Measurements from ENCODE around the gene CXCL14. TPM values are rescaled to one million over a fixed set of nuclear protein-coding genes. Genes with fewer than 3 reads are reported as not detected.

The CXCL14 gene
- not detected for total RNA-seq

DNA sequence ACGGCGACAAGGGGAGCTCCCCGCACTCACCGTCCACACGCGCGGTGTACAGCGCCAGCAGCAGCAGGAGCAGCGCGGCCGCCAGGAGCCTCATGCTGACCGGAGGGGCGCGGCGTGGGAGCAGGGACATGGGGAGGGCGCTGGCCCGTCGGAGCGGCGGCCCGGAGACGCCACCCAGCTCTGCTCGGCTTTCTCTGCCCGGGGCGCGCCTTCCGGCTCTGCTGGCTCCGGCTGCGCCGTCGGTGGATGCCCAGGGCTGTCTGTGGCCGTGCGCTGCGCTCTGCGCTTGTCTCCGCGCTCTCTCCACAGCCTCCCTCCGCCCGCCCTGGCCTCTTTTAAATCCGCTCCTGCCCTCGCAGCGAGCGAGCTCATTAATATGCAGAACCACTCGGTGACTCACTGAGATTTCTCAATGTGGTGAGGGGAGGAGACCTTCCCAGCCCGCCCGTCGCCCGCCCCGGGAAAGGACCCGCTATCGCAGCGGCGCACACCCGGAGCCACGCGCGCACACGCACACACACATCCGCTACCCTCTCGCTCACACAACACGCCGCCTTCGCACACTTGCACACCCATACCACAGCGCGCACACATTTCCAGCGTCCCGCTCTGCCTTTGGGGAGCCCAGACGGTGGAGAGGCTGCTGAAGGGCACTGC is at the start of gene CXCL14:
Gene CXCL14, minus strand, starts transcription at position 307 of the 657 bp plus-strand sequence. Its CDS starts 213 bp downstream, at position 94.
- peak; percentile 18 for DNase-seq
- POLR2A ChIA-PET, result no interaction called here
- H3K4me3 Mint-ChIP-seq, result no peak within 1 kb of the TSS
- H3K27ac Mint-ChIP-seq, result no peak within 1 kb of the TSS
- no peaks in the 10 kb centered on the region for H3K36me3 Mint-ChIP-seq
- H3K9me3 Mint-ChIP-seq, result no peaks in the 10 kb centered on the region
- intact Hi-C loops (cut with micrococcal nuclease), result no loop called here
- H3K4me1 Mint-ChIP-seq (ENCODE audit: low read depth), result no peaks in the 10 kb centered on the region
- H3K27me3 Mint-ChIP-seq, result peaks cover 40% of the 10 kb centered on the region
- CTCF ChIA-PET, result interaction anchor here (1.0 to 5.9 kb wide), 2 partner anchors 13 to 113 kb away, joined by 5 to 43 read pairs; no protein-coding TSS in a partner anchor

DNA sequence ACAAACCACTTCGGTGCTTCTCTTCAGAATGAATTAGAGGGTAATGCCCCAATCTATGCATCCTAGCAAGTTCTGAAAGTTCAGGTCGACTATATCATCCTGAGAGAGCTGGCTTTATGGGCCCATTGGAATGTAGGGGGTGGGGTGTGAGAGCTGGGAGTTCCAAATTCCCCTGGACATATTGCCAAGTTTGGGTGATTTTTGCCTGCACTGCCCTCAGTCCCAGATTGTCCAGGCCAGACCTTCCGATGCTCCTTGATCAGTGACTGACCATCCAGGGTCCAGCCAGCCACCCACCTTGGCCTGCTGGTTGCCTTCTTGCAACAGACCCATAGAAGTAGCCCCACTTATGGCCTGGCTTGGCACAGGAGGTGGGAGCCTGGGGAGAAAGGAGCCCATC is 47.8 kb upstream of the CXCL14 start:
- H3K4me3 Mint-ChIP-seq, result no peak overlapping the region
- ChIA-PET POLR2A (no interaction called here), CTCF (no interaction called here)
- no peak overlapping the region for H3K27ac Mint-ChIP-seq
- H3K27me3 Mint-ChIP-seq, result no peaks in the 10 kb centered on the region
- no peak for DNase-seq
- no peaks in the 10 kb centered on the region for H3K4me1 Mint-ChIP-seq (ENCODE audit: low read depth)
- no peaks in the 10 kb centered on the region for H3K9me3 Mint-ChIP-seq
- intact Hi-C loops (cut with micrococcal nuclease), result no loop called here
- H3K36me3 Mint-ChIP-seq, result no peaks in the 10 kb centered on the region

- H3K27ac Mint-ChIP-seq, result no peak overlapping the region
- POLR2A ChIA-PET, result no interaction called here
- CTCF ChIA-PET, result no interaction called here
Observed at GRCh38 chr5:135625961-135626360, 47.2 kb upstream of the CXCL14 start.

DNA sequence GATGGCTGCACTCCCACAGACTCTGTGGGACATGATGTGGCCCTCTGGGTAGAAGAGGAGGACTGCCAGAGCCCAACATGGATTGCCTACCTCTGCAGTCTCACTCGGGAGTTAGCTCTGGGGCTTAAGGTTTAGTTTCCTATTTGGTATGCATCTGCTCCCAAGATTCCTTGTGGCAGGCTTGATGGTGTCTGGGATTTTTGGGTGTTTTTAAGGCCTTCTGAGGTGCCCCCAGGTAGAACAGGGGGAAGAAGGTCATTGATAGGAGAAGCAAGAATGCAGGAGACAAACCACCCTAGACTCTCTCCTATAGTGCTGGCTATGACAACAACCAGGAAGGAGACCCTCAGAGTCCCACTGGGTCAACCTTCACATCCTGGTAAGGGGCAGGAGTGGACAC is 46.7 kb upstream of the CXCL14 start:
- no peak overlapping the region for H3K4me3 Mint-ChIP-seq
- H3K4me1 Mint-ChIP-seq (ENCODE audit: low read depth), result no peaks in the 10 kb centered on the region
- no peaks in the 10 kb centered on the region for H3K27me3 Mint-ChIP-seq
- CTCF ChIA-PET, result no interaction called here
- H3K36me3 Mint-ChIP-seq, result no peaks in the 10 kb centered on the region
- DNase-seq, result no peak
- intact Hi-C loops (cut with micrococcal nuclease), result no loop called here
- POLR2A ChIA-PET, result no interaction called here
- no peak overlapping the region for H3K27ac Mint-ChIP-seq
- no peaks in the 10 kb centered on the region for H3K9me3 Mint-ChIP-seq

More at GRCh38 chr5:135625961-135626360, 47.2 kb upstream of the CXCL14 start:
- Mint-ChIP-seq H3K4me3 (no peak overlapping the region), H3K9me3 (no peaks in the 10 kb centered on the region), H3K4me1 (ENCODE audit: low read depth) (no peaks in the 10 kb centered on the region), H3K36me3 (no peaks in the 10 kb centered on the region), H3K27me3 (no peaks in the 10 kb centered on the region)
- DNase-seq, result no peak
- intact Hi-C loops (cut with micrococcal nuclease), result no loop called here

DNA sequence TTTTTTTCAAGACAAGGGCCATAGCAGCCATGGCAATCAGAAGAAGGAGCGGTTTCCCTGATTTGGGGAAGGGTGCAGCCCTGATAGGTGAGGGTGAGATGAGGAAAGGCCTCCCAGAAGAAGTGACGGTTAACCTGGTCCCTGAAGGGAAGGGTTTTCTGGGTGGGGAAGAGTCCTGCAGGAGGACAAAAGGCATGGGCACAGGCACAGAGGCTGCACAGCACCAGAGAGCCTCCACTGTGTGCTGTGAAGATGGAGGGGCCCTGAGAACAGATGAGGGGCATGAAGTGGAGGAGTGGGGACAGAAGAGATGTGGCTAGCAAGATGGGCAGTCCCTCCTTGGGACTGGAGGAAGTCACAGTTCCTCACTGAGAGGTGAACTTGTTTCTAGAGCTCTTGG is 46.3 kb upstream of the CXCL14 start:
- POLR2A ChIA-PET, result no interaction called here
- CTCF ChIA-PET, result no interaction called here
- no peaks in the 10 kb centered on the region for H3K36me3 Mint-ChIP-seq
- no peak overlapping the region for H3K4me3 Mint-ChIP-seq
- DNase-seq, result no peak
- no peaks in the 10 kb centered on the region for H3K9me3 Mint-ChIP-seq
- no peak overlapping the region for H3K27ac Mint-ChIP-seq
- intact Hi-C loops (cut with micrococcal nuclease), result no loop called here
- no peaks in the 10 kb centered on the region for H3K4me1 Mint-ChIP-seq (ENCODE audit: low read depth)
- no peaks in the 10 kb centered on the region for H3K27me3 Mint-ChIP-seq

DNA sequence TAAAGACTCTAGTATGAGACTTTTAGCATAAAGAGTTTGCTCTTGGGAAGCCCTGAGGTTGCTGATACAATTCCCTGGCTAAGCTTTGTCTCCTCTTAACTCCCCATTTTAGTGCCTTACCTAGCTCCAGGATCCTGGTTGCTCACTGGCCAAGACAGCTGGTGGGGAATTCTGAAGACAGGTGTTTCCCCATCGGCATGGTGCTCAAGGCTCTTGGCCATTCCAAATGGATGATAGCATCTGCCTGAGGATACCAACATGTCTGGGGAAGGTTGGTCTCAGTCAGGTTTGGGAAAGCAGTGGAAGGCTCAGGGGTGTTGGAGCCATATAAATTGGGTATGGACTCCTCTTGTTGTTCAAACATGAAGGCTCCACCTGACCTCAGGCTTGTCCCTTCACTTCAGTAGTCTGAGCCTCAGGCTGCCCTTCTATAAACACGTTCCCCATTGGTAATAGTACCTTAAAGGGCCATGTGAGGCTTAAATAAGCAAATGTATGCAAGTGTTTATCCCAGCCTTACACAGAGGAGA is 44.5 kb upstream of the CXCL14 start:
- Mint-ChIP-seq H3K4me1 (ENCODE audit: low read depth) (no peaks in the 10 kb centered on the region), H3K9me3 (peaks cover 17% of the 10 kb centered on the region), H3K27me3 (no peaks in the 10 kb centered on the region), H3K4me3 (no peak overlapping the region), H3K36me3 (peaks cover 8% of the 10 kb centered on the region), H3K27ac (no peak overlapping the region)
- DNase-seq, result no peak
- ChIA-PET CTCF (no interaction called here), POLR2A (no interaction called here)
- intact Hi-C loops (cut with micrococcal nuclease), result no loop called here

- ChIA-PET POLR2A (no interaction called here), CTCF (interaction anchor here (0.6 kb wide), 1 partner anchor 391 kb away, joined by 3 read pairs; no protein-coding TSS in a partner anchor)
- DNase-seq, result no peak
- H3K27me3 Mint-ChIP-seq, result peaks cover 9% of the 10 kb centered on the region
- H3K9me3 Mint-ChIP-seq, result peaks cover 21% of the 10 kb centered on the region
- no peak overlapping the region for H3K27ac Mint-ChIP-seq
- no peaks in the 10 kb centered on the region for H3K4me1 Mint-ChIP-seq (ENCODE audit: low read depth)
- H3K4me3 Mint-ChIP-seq, result no peak overlapping the region
- intact Hi-C loops (cut with micrococcal nuclease), result no loop called here
- peaks cover 8% of the 10 kb centered on the region for H3K36me3 Mint-ChIP-seq
Observed at GRCh38 chr5:135615581-135616260, 36.9 kb upstream of the CXCL14 start.

GRCh38 chr5:135615171-135615570 is 36.4 kb upstream of the CXCL14 start:
- POLR2A ChIA-PET, result no interaction called here
- Mint-ChIP-seq H3K36me3 (peaks cover 8% of the 10 kb centered on the region), H3K9me3 (peaks cover 21% of the 10 kb centered on the region), H3K27me3 (peaks cover 9% of the 10 kb centered on the region), H3K27ac (no peak overlapping the region), H3K4me1 (ENCODE audit: low read depth) (no peaks in the 10 kb centered on the region), H3K4me3 (no peak overlapping the region)
- CTCF ChIA-PET, result no interaction called here
- no peak for DNase-seq
- intact Hi-C loops (cut with micrococcal nuclease), result no loop called here

DNA sequence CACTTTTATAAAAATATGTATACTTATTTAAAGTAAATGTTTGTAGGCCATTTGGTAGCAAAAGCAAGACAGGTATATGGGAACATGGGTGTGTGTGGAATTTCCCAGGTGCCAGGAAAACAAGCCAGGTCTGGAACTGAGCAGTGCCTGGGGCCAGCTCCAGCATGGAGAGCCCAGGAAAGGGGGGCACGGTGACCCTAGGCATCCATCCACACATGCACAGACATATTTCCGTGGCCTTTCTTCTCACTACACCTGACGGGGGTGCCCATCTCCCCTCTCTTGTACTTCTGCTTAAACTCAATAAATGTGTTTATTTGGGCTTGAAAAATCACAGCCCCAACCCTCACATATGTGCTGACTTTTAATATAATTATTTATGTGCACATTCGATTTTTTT is 31.2 kb upstream of the CXCL14 start:
- no peak overlapping the region for H3K4me3 Mint-ChIP-seq
- no peaks in the 10 kb centered on the region for H3K9me3 Mint-ChIP-seq
- ChIA-PET CTCF (no interaction called here), POLR2A (no interaction called here)
- DNase-seq, result no peak
- H3K4me1 Mint-ChIP-seq (ENCODE audit: low read depth), result no peaks in the 10 kb centered on the region
- no peak overlapping the region for H3K27ac Mint-ChIP-seq
- H3K27me3 Mint-ChIP-seq, result peaks cover 17% of the 10 kb centered on the region
- intact Hi-C loops (cut with micrococcal nuclease), result no loop called here
- no peaks in the 10 kb centered on the region for H3K36me3 Mint-ChIP-seq

DNA sequence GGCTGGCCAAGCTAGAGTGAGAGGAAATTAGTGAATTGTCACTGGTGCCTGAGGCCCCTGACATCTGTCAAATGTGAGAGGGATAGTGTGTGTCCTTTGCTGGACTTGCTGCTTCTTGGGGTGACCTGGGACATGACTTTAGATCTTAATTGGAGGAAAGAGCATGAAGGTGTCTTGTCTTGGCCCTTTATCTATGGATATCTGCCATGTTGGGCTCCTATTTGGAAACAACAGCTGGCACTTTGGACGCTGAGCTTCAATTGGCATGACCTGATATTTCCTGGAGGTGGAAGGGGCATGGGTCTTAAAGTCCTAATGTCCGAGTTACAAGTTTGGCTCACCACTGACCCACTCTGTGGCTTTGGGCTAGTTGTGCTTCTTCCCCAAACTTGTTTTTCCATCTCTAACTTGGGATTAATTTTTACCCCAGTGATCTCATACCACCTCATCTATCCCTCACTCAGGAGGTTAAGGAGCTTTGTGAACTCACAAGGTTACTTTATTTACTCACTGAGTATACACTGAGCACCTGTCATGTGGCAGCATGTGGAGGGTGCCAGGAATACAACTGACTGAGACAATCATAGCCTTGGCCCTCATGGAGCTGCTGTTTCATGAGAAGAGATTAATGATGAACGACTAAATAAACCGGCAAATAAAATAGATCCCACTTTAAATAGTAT is 30.1 kb upstream of the CXCL14 start:
- intact Hi-C loops (cut with micrococcal nuclease), result no loop called here
- Mint-ChIP-seq H3K4me1 (ENCODE audit: low read depth) (no peaks in the 10 kb centered on the region), H3K4me3 (no peak overlapping the region), H3K36me3 (no peaks in the 10 kb centered on the region), H3K9me3 (no peaks in the 10 kb centered on the region), H3K27me3 (peaks cover 17% of the 10 kb centered on the region), H3K27ac (no peak overlapping the region)
- POLR2A ChIA-PET, result no interaction called here
- CTCF ChIA-PET, result no interaction called here
- DNase-seq, result no peak

DNA sequence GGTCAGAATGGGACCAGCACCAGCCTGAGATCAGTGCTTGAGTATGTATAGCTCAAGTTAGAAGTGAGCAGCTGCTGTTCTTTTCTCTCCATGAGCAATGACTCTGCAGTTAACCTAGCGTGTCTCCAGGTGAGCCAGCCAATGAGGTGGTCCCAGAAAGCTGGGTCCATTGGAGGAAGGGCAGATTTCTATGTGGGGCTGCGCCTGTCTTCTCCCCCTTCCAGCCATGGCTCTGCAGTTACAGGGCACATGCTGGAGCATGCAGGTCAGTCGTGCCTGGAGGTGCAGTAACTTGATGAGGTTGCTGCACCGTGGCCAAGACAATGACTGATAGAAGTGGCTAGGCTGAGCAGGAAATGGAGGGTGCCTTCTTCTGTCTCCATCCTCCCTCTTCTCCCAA is 29.6 kb upstream of the CXCL14 start:
- ChIA-PET CTCF (interaction anchor here (1.2 kb wide), 1 partner anchor 42 kb away, joined by 7 read pairs; no protein-coding TSS in a partner anchor), POLR2A (no interaction called here)
- H3K27ac Mint-ChIP-seq, result no peak overlapping the region
- DNase-seq, result no peak
- no peaks in the 10 kb centered on the region for H3K9me3 Mint-ChIP-seq
- no peaks in the 10 kb centered on the region for H3K36me3 Mint-ChIP-seq
- peaks cover 17% of the 10 kb centered on the region for H3K27me3 Mint-ChIP-seq
- intact Hi-C loops (cut with micrococcal nuclease), result no loop called here
- H3K4me3 Mint-ChIP-seq, result no peak overlapping the region
- no peaks in the 10 kb centered on the region for H3K4me1 Mint-ChIP-seq (ENCODE audit: low read depth)

- POLR2A ChIA-PET, result no interaction called here
- Mint-ChIP-seq H3K36me3 (no peaks in the 10 kb centered on the region), H3K27ac (no peak overlapping the region), H3K4me3 (no peak overlapping the region), H3K27me3 (peaks cover 12% of the 10 kb centered on the region), H3K4me1 (ENCODE audit: low read depth) (no peaks in the 10 kb centered on the region), H3K9me3 (no peaks in the 10 kb centered on the region)
- CTCF ChIA-PET, result no interaction called here
- no peak for DNase-seq
- intact Hi-C loops (cut with micrococcal nuclease), result no loop called here
Observed at GRCh38 chr5:135606431-135606830, 27.6 kb upstream of the CXCL14 start.

Data from activated CD4-positive, alpha-beta memory T cell treated with anti-CD3 and anti-CD28 coated beads for 36 hours (primary cell).